A549 (cell line): ENCODE results near the gene SMIM8. TPM values are rescaled to one million over a fixed set of nuclear protein-coding genes. Genes with fewer than 3 reads are reported as not detected.

ENCODE experiments used
- ATAC-seq, 2 experiments: fragments of 200-7000 bp in 1 of 2; fragments of >200 bp in 1 of 2; cut with Nextera tagmentation in 1 of 2; cut with Tn5 transposase in 1 of 2; 3 replicates each; pipeline versions ENCODE4 v1.8.0 to v1.9.1; 2018 to 2020; ENCODE audit warnings: mild to moderate bottlenecking in 1 of 2, moderate library complexity in 1 of 2
- CTCF ChIA-PET: fragments of 300-600 bp; sonication (Branson Sonifier 250); formaldehyde crosslinking; extraction: SDS; loops from one replicate; lab custom pipeline; 2021; ENCODE audit warnings: antibody characterized with exemption, inconsistent platforms; lab: Yijun Ruan, JAX
- POLR2A ChIA-PET: fragments of 350-600 bp; formaldehyde crosslinking; extraction: SDS; loops from one replicate; lab custom pipeline; 2021; ENCODE audit warnings: antibody characterized with exemption, inconsistent platforms; lab: Yijun Ruan, JAX
- DNase-seq, 2 experiments: peaks; one replicate each; pipeline versions ENCODE4 v3.0.0 to v3.0.0-alpha.2; 2011 to 2016; ENCODE audit warnings: low read depth in 1 of 2, low spot score in 1 of 2
- FAIRE-seq: peaks from 2 replicates; lab custom pipeline; 2011; peaks lifted over from hg19 to GRCh38; lab: Jason Lieb, UNC
- H3K27ac ChIP-seq, 2 experiments: fragments of >200 bp; sonication (Bioruptor Twin); formaldehyde crosslinking; 3 replicates each; pipeline ENCODE4 v1.5.1; 2016 to 2017
- H3K4me1 ChIP-seq: fragments of >200 bp; sonication (Bioruptor Twin); formaldehyde crosslinking; 3 replicates; pipeline ENCODE4 v1.6.1; 2016
- H3K4me2 ChIP-seq: fragments of >200 bp; sonication (Bioruptor Twin); formaldehyde crosslinking; 3 replicates; pipeline ENCODE4 v1.6.1; 2016
- H3K4me3 ChIP-seq: fragments of >200 bp; sonication (Bioruptor Twin); formaldehyde crosslinking; 3 replicates; pipeline ENCODE4 v1.5.1; 2016
- H3K9me3 ChIP-seq: fragments of >200 bp; sonication (Bioruptor Twin); formaldehyde crosslinking; 3 replicates; pipeline ENCODE4 v1.6.1; 2016
- BHLHE40 ChIP-seq: IDR thresholded peaks from 2 replicates; pipeline ENCODE4 v1.6.1; 2012; ENCODE audit warnings: low read depth, low read length, inconsistent platforms
- CBX2 ChIP-seq: fragments of 200-600 bp; sonication (generic); IDR thresholded peaks from 2 replicates; pipeline ENCODE4 v1.6.1; 2016; ENCODE audit warnings: low read depth, mild to moderate bottlenecking, borderline replicate concordance
- CBX8 ChIP-seq: fragments of 200-600 bp; sonication (generic); IDR thresholded peaks from 2 replicates; pipeline ENCODE4 v1.6.1; 2016
- CHD2 ChIP-seq: fragments of 150-350 bp; IDR thresholded peaks from 2 replicates; pipeline ENCODE4 v1.6.1; 2014; ENCODE audit warnings: low read length; ENCODE audit not compliant: partially characterized antibody
- E2F6 ChIP-seq: IDR thresholded peaks from 2 replicates; pipeline ENCODE4 v1.6.1; 2012; ENCODE audit warnings: low read depth, borderline replicate concordance
- EHF ChIP-seq: fragments of 250-450 bp; sonication (Bioruptor Pico); IDR thresholded peaks from 2 replicates; pipeline ENCODE4 v1.5.0; 2020; ENCODE audit warnings: mild to moderate bottlenecking
- EHMT2 ChIP-seq: fragments of 200-600 bp; sonication (generic); IDR thresholded peaks from 2 replicates; pipeline ENCODE4 v1.6.1; 2016; ENCODE audit warnings: antibody characterized with exemption, low read depth, mild to moderate bottlenecking, moderate library complexity
- ELK1 ChIP-seq: fragments of 150-350 bp; IDR thresholded peaks from 2 replicates; pipeline ENCODE4 v1.6.1; 2014; ENCODE audit warnings: low read depth, mild to moderate bottlenecking, low read length
- EP300 ChIP-seq, 2 experiments: fragments of >200 bp; sonication (Bioruptor Twin); formaldehyde crosslinking; IDR thresholded peaks; 2 replicates in 1 of 2; 3 replicates in 1 of 2; pipeline ENCODE4 v1.6.1; 2016 to 2017
- FOSL2 ChIP-seq, 2 experiments: fragments of 450-650 bp in 1 of 2; fragments of >200 bp in 1 of 2; sonication (Bioruptor Twin) in 1 of 2; formaldehyde crosslinking; IDR thresholded peaks; 2 replicates each; pipeline versions ENCODE4 v1.5.0 to v1.6.1; 2016 to 2020; ENCODE audit warnings: mild to moderate bottlenecking in 1 of 2, moderate library complexity in 1 of 2
- GATA3 ChIP-seq: IDR thresholded peaks from 2 replicates; pipeline ENCODE4 v1.6.1; 2012; ENCODE audit warnings: borderline replicate concordance
- HDAC2 ChIP-seq: fragments of 200-600 bp; sonication (generic); IDR thresholded peaks from 2 replicates; pipeline ENCODE4 v1.6.1; 2016
- HEYL ChIP-seq: fragments of 250-450 bp; sonication (Bioruptor Pico); IDR thresholded peaks from 2 replicates; pipeline ENCODE4 v1.8.0; 2021; ENCODE audit warnings: mild to moderate bottlenecking, moderate library complexity
- HOXB13 ChIP-seq: fragments of 250-450 bp; sonication (Bioruptor Pico); IDR thresholded peaks from 2 replicates; pipeline ENCODE4 v1.5.0; 2020; ENCODE audit warnings: low read depth, mild to moderate bottlenecking, moderate library complexity
- HOXB5 ChIP-seq: fragments of 250-450 bp; sonication (Bioruptor Pico); IDR thresholded peaks from 2 replicates; pipeline ENCODE4 v1.5.0; 2020; ENCODE audit warnings: mild to moderate bottlenecking, moderate library complexity
- JUNB ChIP-seq: fragments of >200 bp; sonication (Bioruptor Twin); formaldehyde crosslinking; IDR thresholded peaks from 2 replicates; pipeline ENCODE4 v1.6.1; 2016
- KDM5A ChIP-seq: fragments of 200-600 bp; sonication (generic); IDR thresholded peaks from 2 replicates; pipeline ENCODE4 v1.6.1; 2016; ENCODE audit warnings: antibody characterized with exemption, mild to moderate bottlenecking
- MAZ ChIP-seq: fragments of 150-350 bp; IDR thresholded peaks from 2 replicates; pipeline ENCODE4 v1.6.1; 2014; ENCODE audit warnings: antibody characterized with exemption, low read depth, low read length, borderline replicate concordance
- PHF8 ChIP-seq: fragments of 200-600 bp; sonication (generic); IDR thresholded peaks from 2 replicates; pipeline ENCODE4 v1.6.1; 2016; ENCODE audit warnings: low read depth, mild to moderate bottlenecking, antibody characterized with exemption, moderate library complexity, borderline replicate concordance
- POLR2A ChIP-seq: IDR thresholded peaks from 2 replicates; pipeline ENCODE4 v1.6.1; 2012; ENCODE audit warnings: mild to moderate bottlenecking, low read length
- POLR2AphosphoS2 ChIP-seq: conservative IDR thresholded peaks from 2 replicates; pipeline ENCODE4 v1.6.1; 2012; ENCODE audit warnings: low read length, improper control_type of control experiment, inconsistent platforms
- RAD21 ChIP-seq, 2 experiments: fragments of >200 bp in 1 of 2; sonication (Bioruptor Twin) in 1 of 2; formaldehyde crosslinking in 1 of 2; IDR thresholded peaks in 1 of 2; conservative IDR thresholded peaks in 1 of 2; 2 replicates in 1 of 2; 3 replicates in 1 of 2; pipeline ENCODE4 v1.6.1; 2012 to 2018; ENCODE audit warnings: inconsistent platforms in 1 of 2
- RARB ChIP-seq: fragments of 250-450 bp; sonication (Bioruptor Pico); IDR thresholded peaks from 2 replicates; pipeline ENCODE4 v1.8.0; 2021; ENCODE audit warnings: mild to moderate bottlenecking, moderate library complexity
- RFX5 ChIP-seq: fragments of 450-650 bp; IDR thresholded peaks from 2 replicates; pipeline ENCODE4 v1.7.1; 2014; ENCODE audit warnings: antibody characterized with exemption, mild to moderate bottlenecking, moderate library complexity
- RNF2 ChIP-seq: fragments of 200-600 bp; sonication (generic); IDR thresholded peaks from 2 replicates; pipeline ENCODE4 v1.6.1; 2016; ENCODE audit warnings: low read depth, mild to moderate bottlenecking, antibody characterized with exemption, moderate library complexity, borderline replicate concordance
- SMC3 ChIP-seq: fragments of >200 bp; sonication (Bioruptor Twin); formaldehyde crosslinking; IDR thresholded peaks from 3 replicates; pipeline ENCODE4 v1.6.1; 2018; ENCODE audit warnings: inconsistent platforms
- TFCP2L1 ChIP-seq: fragments of 250-450 bp; sonication (Bioruptor Pico); IDR thresholded peaks from 2 replicates; pipeline ENCODE4 v1.5.0; 2021; ENCODE audit warnings: mild to moderate bottlenecking
- TP53 ChIP-seq: fragments of 250-450 bp; sonication (Bioruptor Pico); IDR thresholded peaks from 2 replicates; pipeline ENCODE4 v1.5.0; 2021; ENCODE audit warnings: mild to moderate bottlenecking, moderate library complexity
- USF2 ChIP-seq: fragments of 450-650 bp; IDR thresholded peaks from 2 replicates; pipeline ENCODE4 v1.6.1; 2014; ENCODE audit warnings: antibody characterized with exemption
- ZC3H11A ChIP-seq: fragments of 450-650 bp; IDR thresholded peaks from 2 replicates; pipeline ENCODE4 v1.6.1; 2014; ENCODE audit warnings: antibody characterized with exemption, mild to moderate bottlenecking
- ZSCAN20 ChIP-seq: fragments of 250-450 bp; sonication (Bioruptor Pico); IDR thresholded peaks from 2 replicates; pipeline ENCODE4 v1.8.0; 2022; ENCODE audit warnings: mild to moderate bottlenecking, moderate library complexity
- WGBS: methylation state at CpG from one replicate; pipeline ENCODE4 v1.1.6; 2017; ENCODE audit errors: missing lambda C conversion rate; 5-methylcytosine and 5-hydroxymethylcytosine counted together
- polyA plus RNA-seq, 4 experiments: library from polyadenylated mRNA; depleted of rRNA in 3 of 4; stranded (reverse); fragments of >200 nt; fragmentation: RNase III in 1 of 4; extraction: RNeasy Plus Mini Kit Qiagen cat#74134 plus additional on column Dnase treatment in 1 of 4; gene quantifications; 2 replicates in 3 of 4; 3 replicates in 1 of 4; pipeline ENCODE4 v1.2.3, GENCODE V29; 2011 to 2017

Gene SMIM8
- polyA plus RNA-seq, 2 of the 4 experiments (the other 2 are of a cell fraction) = 2.8 to 6.9 TPM

- DNase-seq (no peak), FAIRE-seq (no peak), ATAC-seq (no peak)
- H3K4me3 ChIP-seq = no peak overlapping the region
- ChIA-PET CTCF (no interaction called here), POLR2A (interaction anchor here (0.6 kb wide), 1 partner anchor 1614 kb away, joined by 3 read pairs; no protein-coding TSS in a partner anchor)
- no peaks in the 10 kb centered on the region for H3K9me3 ChIP-seq
- WGBS = 48% methylated on average over 3 of the region's 3 CpGs
- H3K4me1 ChIP-seq = no peaks in the 10 kb centered on the region
- TF ChIP-seq TP53 (no peak), HDAC2 (no peak), KDM5A (no peak), JUNB (no peak), CBX8 (no peak), HEYL (no peak), RFX5 (no peak), E2F6 (no peak), RNF2 (no peak), USF2 (no peak), ZC3H11A (no peak), POLR2AphosphoS2 (no peak), CHD2 (no peak), BHLHE40 (no peak), SMC3 (no peak), HOXB13 (CRISPR knock-in tag) (no peak), GATA3 (no peak), FOSL2 (IDR thresholded peaks at IDR 0.05) (no peak), FOSL2 (CRISPR knock-in tag; IDR thresholded peaks at IDR 0.05) (no peak), RARB (CRISPR knock-in tag) (no peak)
- H3K4me2 ChIP-seq = no peak overlapping the region
- no peak overlapping the region for H3K27ac ChIP-seq
These were observed 38.9 kb upstream of the SMIM8 start for GRCh38 chr6:87283461-87283860.

- ATAC-seq (no peak), FAIRE-seq (no peak), DNase-seq (no peak)
- no peak overlapping the region for H3K4me2 ChIP-seq
- ChIA-PET CTCF (no interaction called here), POLR2A (no interaction called here)
- H3K4me3 ChIP-seq = no peak overlapping the region
- H3K27ac ChIP-seq = no peak overlapping the region
- TF ChIP-seq RAD21 (conservative IDR thresholded peaks at IDR 0.05 in 1 of 2, IDR thresholded peaks at IDR 0.05 in 1 of 2) (no peak), ELK1 (no peak), TFCP2L1 (no peak), ZSCAN20 (no peak), HEYL (no peak), E2F6 (no peak)
- H3K4me1 ChIP-seq = no peaks in the 10 kb centered on the region
- H3K9me3 ChIP-seq = no peaks in the 10 kb centered on the region
- WGBS = 38% methylated on average over 2 of the region's 2 CpGs
These were observed 35.1 kb upstream of the SMIM8 start for GRCh38 chr6:87287251-87287650.

- no peak for TF ChIP-seq RAD21 (conservative IDR thresholded peaks at IDR 0.05 in 1 of 2, IDR thresholded peaks at IDR 0.05 in 1 of 2)
- TF ChIP-seq EHMT2 = no peak
- no peak for TF ChIP-seq PHF8
- no peak for TF ChIP-seq TP53
- TF ChIP-seq BHLHE40 = no peak
- no peak for TF ChIP-seq EHF (CRISPR knock-in tag)
- TF ChIP-seq CBX2 = no peak
- no peak for TF ChIP-seq ELK1
- no peak for TF ChIP-seq HDAC2
- TF ChIP-seq EP300 (IDR thresholded peaks at IDR 0.05) = no peak
- TF ChIP-seq MAZ = no peak
- TF ChIP-seq HOXB5 = no peak
- no peak for TF ChIP-seq JUNB
- TF ChIP-seq POLR2A = no peak
These were observed 32.8 kb upstream of the SMIM8 start for GRCh38 chr6:87289571-87289970.

More at GRCh38 chr6:87289571-87289970, 32.8 kb upstream of the SMIM8 start:
- no peak for ATAC-seq
- ChIA-PET POLR2A (no interaction called here), CTCF (no interaction called here)
- Histone ChIP-seq H3K4me3 (no peak overlapping the region), H3K4me1 (no peaks in the 10 kb centered on the region), H3K9me3 (no peaks in the 10 kb centered on the region), H3K27ac (no peak overlapping the region), H3K4me2 (no peak overlapping the region)
- no peak for DNase-seq
- 31% methylated on average over 3 of the region's 3 CpGs for WGBS
- no peak for FAIRE-seq
